GM19372 (cell line): ENCODE results near the gene SLFNL1.

ENCODE experiments used
- ATAC-seq: cut with Tn5 transposase; IDR thresholded peaks from one replicate; pipeline ENCODE4 v1.9.1; 2021; ENCODE audit warnings: mild to moderate bottlenecking, low read depth, moderate library complexity; ENCODE audit not compliant: unreplicated experiment

The SLFNL1 gene

DNA sequence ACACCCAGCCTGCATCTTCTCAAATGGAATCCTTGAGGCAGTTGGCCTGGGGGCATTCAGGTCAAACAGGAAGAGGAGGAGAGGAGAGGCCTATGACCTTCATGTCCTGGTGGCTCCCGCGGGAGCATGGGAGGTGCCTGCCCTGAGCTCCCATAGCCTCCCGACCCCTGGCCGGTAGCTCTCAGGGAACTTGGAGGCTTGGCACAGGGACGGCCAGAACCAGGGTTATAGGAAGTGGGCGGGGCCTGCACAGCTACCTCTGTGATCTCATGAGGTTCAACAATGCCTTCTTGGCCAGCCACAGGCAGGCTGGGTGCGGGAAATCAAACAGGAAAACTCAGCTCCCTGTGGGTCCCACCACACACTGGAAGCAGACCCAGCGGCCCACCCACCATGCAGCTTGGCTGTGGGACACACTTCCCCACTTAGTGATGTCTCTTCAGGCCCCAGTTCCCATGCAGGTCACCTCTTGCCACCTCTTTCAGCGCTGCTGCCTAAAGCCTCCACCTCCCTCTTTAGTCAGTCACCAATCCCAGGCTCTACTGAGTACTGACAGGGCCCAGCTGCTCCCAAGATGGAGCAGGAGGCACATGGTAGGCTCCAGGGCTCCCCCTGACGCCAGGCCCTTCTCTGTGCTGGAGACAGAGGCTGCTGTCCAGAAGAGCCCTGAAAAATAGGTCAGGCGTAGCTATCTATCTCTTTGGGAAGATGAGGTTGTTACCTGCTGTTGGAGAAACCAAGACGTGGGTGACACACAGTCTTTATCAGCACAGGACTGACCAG is at the start of gene SLFNL1:
SLFNL1 (minus strand) TSS at position 200 of the 783 bp plus-strand sequence. CDS start 1,065 bp downstream, outside the sequence.
- no peak for ATAC-seq

DNA sequence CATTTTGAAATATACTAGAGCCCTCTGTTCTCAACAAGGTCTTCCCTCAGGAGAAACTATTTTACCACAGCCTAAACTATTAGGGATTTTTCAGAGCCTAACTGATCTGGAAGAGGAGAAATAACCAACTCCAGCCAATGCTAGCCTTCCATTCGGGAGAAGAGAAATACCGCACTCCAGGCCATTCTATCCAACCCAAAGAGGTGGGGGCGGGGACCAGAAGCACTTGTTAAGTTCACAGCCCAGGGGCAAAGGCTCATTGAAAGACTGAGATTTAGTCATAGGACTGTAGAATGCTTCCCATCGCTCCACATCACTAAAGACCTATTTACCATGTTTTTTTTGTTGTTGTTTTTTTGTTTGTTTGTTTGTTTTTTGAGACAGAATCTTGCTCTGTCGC is 35.4 kb upstream of the SLFNL1 start:
- ATAC-seq = no peak

DNA sequence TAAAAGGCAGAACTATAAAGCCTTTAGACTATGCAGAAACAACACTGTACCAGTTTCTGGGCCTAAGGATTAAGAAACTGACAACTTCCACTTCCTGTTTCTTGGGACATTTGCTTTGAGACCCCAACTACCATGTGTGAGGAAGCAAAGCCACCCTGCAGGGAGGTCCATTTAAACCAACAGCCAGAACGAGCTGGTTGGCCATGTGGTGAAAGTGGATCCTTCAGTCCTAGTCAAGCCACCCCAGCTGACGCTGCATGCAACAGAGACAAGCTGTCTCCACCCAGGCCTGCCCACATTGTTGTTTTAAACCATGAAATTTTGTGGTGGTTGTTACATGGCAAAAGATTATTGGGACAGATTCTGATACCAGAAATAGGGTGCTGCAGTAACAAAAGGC is 31.8 kb upstream of the SLFNL1 start:
- no peak for ATAC-seq

DNA sequence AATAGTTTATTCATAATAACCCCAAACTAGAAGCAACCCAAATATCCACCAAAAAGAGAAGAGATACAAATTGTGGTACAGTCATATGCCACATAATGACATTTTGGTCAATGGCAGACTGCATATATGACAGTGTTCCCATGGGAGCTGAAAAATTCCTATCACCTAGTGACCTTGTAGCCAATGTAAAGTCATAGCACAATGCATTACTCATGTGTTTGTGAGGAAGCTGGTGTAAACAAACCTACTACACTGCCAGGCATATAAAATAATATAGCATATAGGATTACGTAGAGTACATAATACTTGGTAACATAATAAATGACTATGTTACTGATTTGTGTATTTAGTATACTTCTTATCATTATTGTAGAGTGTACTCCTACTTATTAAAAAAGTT is 29.5 kb upstream of the SLFNL1 start:
- ATAC-seq = no peak

DNA sequence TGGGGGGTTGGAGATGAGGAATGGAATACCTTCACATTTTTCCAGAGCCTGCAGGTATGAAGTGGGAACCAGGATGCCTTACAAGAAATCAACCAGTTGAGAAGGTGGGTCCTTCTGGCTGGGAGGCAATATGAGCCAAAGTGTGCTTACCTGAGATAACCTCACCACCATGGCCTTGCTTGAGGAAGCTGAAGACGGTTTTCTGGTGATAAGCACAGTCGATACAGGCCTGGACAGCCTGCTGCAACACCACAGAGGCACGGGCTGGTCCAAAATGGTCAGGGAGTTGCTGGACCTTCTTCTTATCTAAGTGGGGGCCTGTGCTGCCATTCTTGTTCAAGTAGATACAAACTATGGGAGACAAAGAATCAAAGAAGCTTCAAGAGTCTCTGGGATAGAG is 27.0 kb upstream of the SLFNL1 start:
- ATAC-seq = no peak

DNA sequence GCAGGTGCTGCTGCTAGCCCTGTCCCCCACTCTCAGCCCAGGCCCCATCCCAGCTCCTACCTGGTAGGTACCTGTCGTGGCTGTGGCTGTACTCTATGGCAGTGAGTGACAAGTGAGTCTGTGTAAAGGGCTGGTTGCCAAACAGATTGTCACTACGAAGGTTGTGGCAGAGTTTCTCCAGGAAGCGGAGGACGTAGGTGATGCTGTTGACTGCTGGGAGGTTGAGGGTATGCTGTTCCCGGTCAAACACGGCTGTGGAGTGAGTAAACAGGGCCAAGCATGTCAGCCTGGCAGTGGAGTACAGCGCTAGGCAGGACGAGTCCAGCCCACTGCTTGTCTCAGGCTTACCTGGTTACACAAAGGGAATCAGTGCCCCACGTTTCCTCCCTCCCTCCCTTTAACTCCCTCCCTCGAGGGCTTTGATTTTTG is 24.8 kb upstream of the SLFNL1 start:
- ATAC-seq = no peak

DNA sequence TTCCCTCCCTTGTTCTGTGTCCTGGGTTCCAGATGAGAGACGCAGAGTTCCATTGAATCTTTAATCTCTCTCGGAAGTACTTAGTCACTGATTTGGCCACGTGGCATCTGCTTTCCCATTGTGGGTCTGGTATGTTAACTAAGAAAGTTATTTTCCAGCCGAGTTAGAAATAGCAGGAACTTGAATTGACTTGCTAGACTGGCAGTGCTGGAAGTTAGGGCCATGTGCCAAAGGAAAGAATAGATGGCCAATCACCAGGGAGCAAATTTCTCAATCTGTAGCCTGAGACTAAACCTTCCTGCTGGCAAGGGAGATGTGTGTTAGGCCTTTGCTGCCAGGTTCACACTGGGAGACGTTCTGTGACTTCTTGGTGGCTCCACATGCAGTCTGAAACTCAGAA is 24.2 kb upstream of the SLFNL1 start:
- no peak for ATAC-seq

DNA sequence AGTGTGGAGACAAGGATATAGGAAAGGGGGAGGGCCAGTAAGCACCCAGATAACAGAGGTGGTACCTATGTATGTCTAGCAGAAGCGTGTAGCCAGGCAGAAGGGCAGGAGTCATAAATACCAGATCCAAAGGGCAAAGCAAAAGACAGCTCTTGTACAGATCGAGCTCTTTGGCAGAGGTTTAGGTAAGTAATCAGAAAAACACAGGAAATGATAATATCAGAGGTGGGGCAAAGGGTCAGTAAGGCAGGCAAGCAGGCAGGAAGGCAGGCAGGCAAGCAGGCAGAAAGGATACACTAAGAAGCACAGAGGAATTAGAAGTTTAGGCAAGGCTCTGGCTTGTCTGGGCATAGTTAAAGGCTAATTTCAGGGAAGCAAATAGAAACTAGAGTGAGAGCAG is 22.7 kb upstream of the SLFNL1 start:
- no peak for ATAC-seq

DNA sequence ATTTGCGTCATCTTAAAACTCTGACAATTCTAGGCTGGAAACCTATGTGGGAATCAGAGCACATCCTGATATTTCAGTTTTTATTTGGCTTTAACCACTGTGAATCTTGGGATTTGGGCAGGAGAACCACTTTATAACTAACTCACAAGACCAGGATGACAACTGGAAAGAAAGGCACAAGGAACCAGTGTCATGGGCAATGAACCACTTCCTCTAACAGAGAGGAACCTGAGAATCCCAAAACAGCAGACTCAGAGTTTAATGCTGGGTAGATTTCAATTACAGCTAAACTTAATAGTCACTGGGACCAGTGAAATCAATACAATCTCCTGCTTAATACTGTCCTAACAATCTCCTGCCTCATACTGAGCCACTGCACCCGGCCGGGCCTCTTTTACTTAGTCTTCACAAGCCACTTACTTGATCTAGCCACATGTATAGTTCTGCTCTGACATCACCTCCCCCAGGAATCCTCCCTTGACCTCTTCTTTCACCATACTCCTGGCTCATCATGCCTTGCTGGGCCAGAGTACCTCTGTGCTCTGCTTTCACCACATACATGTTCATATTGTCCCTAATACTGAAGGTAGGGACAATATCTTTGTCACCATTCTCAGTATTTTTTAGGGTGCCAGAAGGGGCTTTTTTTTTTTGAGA is 20.2 kb upstream of the SLFNL1 start:
- ATAC-seq = no peak

DNA sequence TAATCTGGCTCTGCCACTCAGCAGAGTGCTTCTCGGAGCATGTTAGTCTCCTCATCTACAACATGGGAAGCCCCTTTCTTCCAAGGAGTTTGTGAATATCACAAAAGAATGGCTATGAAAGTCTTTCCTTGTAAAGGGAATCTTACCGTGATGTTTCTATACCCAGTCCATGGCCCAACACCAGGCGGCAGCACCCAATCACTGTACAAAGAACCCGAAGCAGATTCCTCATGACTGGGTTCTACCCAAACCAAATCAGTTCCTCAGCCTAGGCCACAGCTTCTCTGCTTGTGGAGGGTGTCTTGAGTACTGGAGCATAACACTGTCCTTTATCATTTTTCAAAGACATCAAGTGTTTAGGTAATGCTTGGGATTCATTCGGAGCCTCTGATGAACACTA is 16.6 kb upstream of the SLFNL1 start:
- ATAC-seq = no peak

DNA sequence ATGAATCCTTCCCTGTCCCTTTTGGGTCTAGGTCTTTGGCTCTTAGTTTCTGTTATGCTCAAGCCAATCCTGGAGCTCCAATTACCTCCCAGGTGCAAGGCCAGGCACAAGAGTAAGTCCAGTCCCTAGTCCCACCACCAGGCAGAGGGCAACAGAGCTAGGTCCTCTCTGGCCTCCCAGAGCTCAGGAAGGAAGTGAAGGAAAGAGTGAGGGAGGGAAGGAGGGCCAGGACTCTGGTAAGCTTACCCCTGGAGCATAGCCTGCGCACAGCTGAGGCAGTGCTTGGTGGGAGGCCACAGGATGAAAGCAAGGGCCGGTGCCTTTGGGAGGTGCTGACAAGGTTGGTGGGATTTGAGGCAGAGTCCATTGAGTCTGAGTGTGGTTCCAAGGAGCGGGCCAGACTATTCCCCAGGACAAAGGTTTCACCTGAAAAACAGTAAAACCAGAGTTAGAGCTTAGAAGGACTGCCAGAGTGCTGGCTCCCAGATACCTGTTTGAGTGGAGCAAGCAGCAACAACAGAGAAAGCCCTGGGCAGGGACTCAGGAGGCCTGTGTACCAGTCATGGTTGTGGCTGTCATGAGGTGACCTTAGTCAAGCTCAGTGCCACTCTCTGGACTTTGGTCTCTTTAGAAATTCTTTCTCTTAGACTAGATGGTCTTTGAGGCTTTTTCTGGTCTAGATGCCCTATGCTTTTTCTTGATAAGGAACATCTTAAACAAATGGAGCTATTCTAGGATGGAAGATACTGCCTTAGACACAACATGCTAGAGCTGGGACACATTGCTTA is 15.8 kb upstream of the SLFNL1 start:
- no peak for ATAC-seq

DNA sequence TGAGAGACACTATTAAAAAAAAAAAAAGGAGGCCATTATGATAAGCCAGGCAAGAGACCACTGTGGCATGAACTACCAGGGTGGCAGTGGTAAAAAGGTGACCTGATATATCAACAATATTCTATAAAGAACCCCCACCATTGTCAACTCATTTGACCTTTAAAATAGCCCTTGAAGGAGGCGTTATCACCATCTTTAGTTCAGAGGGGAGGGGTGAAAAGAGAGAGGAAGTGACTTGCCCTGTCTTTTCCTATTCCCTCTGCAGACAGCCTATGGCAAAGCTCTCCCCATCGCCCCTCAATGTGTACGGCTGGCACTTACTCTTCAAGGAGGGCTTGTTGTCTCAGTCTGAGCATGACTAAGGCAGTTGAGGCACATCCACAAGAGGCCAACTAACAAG is 11.7 kb upstream of the SLFNL1 start:
- ATAC-seq = no peak

DNA sequence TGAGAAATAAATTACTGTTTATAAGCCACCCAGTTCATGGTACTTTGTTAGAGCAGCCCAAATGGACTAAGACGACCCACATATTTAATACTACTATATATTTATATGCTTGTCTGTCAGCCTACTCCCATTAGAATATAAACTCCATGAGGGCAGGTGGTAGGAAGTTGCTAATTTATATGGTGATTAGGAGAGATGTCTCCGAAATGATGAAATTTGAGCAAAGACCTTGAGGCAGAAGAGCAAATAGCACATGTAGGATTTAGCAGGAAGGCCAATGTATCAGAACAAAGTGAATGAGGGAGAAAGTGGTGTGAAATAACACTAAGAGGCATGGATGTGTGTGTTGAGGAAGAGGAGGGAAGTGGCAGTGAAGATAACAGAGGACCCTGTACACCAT is 10.6 kb upstream of the SLFNL1 start:
- ATAC-seq = no peak

DNA sequence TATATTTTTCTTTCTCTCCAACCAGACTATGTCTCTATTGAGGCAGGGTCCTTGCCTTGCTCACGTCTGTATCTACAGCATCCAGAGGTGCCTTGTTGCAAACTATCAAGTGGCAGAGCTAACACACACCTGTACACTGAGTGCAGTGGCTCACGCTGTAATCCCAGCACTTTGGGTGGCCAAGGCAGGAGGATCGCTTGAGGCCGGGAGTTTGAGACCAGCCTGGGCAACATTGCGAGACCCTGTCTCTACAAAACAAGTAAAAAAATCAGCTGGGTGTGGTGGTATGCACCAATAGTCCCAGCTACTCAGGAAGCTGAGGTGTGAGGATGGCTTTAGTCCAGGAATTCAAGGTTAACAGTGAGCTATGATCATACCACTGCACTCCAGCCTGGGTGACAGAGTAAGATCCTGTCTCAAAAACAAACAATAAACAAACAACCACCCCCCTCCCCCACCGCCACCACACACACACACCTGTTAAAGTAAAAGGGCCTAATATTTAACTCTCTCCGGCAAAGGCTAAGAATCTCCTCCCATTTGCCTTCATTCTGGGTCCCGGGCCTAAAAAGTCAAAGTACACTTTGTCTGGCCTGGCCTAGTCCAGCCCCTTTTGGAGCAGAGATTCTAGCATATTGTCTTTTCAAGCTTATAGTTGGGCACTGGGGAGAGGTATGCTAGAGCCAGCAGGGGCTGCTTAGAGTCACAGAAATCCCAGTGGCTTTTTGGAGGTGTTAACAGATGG is 9.5 kb upstream of the SLFNL1 start:
- ATAC-seq = no peak

DNA sequence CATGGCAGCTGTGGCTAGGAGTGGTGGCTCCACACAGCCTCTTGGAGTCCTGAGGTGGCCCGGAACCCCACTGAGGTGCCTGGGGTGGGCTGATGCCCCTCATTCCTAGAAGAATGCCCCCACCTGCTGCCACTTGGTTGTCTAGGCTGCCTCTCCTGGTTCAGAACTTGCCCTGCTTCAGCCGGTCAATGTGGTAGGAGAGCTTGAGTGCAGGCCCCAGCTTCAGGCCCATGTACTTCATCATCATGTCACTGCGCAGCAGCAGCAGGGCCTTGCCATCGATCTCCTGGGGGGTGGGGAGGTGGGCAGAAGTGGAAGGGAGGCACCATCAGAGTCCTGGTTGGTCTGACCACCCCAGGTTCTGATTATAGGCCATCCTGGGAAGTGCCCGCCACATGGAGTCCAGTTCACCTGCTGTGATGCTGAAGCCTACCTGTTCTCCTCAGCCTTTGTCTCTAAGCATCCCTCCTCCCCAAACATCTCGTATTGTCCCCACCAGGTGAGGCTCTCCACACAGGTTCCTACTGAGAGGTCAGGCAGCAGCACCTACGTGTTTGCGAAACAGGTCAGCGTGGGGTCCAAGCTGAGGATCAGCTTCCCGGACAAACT is 6.6 kb upstream of the SLFNL1 start:
- ATAC-seq = no peak

DNA sequence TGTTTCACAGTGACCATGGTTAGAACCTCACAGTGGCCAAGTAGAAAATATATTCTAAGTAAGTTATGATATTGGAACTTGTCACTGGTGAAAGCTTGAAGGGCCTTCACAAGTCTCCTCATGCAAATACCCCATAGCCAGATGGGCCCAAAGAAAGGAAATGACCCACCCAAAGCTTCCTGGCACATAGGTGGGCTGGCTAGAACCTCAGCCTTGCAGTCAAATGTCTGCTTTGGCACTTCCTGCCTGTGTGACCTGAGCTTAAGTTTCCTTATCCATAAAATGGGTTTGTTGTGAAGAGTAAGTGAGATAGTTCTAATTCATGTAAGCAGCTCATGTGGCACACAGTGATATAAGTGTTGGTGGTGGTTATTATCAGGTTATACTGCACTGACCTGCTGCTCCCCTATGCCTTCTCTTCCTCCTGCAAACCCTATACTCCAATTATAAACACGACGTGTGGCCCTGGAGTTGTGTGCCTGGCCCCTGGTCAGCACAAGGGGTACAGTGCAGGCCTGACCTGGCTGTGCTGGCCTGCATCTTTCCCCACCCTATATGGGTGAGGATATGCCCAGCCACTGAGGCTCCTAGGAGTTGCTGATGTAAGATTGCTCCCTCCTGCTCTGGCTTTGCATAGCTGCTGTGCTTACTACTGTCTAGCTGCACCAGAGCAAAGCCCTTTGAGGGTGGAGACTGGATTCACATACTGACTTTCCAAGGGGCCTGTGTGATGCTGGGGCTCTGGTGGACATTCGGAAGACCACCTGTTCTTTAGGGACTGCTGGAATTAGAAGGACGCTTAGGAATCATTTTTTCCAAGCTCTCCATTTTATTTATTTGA is 4.7 kb upstream of the SLFNL1 start:
- ATAC-seq = no peak

DNA sequence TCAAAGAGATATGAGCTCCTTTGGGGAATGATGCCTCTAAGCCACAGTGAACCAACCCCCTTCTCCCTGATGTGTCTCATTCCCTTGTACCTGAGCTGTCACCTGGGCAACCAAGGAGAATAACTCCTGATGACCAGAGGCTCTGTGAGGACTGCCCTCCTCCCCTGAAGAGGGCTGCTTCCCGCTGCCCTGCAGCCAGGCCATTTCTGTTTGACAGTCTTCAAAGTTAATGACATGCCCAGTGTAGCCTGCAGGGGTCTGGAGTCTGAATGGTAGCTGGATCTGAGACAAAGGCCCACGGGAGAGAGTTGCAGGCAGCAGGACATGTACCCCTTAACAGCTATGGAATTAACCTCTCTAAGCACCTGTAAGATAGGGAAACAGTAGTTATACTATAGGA is 3.4 kb upstream of the SLFNL1 start:
- no peak for ATAC-seq

DNA sequence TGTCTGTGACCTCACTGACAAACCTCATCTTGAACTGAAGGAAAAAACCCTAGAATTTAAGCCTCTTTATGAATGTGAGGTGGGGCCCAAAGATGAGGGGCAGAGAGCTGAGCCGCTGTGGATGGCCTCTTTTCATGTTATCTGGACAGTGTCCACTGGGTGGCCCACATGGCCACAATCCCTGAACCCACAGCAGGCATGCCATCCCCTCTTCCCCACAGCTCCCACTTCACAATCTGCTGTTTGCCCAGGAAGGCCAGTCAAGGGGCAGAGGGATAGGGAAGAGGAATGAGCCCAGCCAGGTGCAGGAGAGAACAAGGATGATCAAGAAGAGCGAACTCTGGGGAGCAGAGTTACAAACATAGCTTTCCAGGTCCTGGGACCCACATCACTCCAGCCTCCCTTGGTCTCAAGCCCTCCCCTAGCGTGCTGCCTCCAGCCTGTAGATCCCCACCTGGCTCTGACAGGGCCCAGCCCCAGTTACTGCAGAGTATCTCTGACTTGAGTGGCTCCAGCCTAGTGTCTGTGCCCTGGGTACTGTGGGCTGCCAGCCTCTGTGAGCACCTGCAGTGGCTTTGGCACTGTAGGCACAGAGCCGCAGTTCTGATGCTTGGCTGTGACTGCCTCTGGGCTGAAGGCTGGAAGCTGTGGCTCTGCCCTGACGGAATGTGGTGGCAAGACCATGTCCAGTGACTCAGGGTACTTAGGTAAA is 1.9 kb upstream of the SLFNL1 start:
- ATAC-seq = no peak

DNA sequence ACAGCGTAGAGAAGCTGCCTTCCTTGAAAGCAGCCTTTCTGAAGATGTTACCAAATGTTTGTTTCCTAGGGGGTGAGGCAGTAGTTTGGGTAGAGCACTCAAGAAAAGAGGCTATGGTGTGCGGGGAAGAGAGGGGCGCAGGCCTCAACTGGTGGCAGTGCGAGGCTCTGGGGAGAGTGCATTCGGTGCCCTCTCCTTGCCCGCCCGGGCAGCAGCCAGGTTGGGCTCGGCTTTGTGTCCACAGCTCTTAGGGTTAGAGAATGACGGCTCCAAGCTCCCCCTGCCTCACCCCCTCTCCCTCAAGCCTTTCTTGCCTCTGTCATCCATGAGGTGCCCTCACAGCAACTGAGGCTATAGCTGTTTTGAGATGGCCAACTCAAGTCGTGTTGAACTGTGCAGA is 899 bp upstream of the SLFNL1 start:
- no peak for ATAC-seq
